Stimulated activated CD4-positive, alpha-beta T cell treated with anti-CD3 and anti-CD28 coated beads, Interleukin-1b, Interleukin-23, amount 100 ng/mL, for 1 hour (primary cell): ENCODE results near the gene DOLK.

Experiments used
- DNase-seq, 2 donors: peaks; one replicate each; pipeline ENCODE4 v3.0.0-alpha.2; 2020; ENCODE audit warnings: low read depth in 2 of 2

Gene DOLK

DNA sequence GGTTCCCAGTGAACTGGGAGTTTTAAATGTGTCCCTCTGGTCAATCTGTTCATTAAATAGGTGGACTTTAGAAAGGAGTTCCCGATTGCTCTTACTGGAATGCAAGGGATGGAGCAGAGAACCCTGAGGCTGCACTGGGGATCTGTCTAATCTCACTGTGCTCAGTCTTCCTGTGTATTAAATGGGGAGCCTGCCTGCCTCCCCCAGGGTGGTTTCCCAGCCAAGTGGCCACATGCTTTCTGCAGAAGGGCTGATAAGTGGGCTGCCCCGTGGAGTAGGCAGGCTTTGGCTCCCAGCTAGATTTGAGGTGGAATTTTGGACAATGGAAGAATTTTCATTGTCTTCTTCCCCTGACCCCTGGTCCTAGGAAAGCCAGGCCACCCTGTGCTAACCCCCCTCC, 40.7 kb downstream of the DOLK start:
- no peak for DNase-seq

DNA sequence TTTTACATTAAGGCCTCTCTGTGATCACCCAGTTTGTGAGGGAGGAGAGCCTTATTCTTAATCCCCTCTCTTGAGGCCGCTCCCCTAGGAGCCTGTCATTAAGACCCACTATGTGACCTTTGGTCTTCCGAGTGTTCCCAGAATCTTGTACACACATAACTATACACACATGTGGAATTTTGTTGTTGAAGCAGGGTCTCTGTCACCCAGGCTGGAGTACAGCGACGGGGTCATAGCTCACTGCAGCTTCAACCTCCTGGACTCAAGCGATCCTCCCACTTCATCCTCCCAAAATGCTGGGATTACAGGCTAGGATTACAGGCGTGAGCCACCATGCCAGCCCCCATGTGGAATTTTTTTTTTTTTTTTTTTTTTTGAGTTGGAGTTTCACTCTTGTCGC, 41.4 kb downstream of the DOLK start:
- no peak for DNase-seq

DNA sequence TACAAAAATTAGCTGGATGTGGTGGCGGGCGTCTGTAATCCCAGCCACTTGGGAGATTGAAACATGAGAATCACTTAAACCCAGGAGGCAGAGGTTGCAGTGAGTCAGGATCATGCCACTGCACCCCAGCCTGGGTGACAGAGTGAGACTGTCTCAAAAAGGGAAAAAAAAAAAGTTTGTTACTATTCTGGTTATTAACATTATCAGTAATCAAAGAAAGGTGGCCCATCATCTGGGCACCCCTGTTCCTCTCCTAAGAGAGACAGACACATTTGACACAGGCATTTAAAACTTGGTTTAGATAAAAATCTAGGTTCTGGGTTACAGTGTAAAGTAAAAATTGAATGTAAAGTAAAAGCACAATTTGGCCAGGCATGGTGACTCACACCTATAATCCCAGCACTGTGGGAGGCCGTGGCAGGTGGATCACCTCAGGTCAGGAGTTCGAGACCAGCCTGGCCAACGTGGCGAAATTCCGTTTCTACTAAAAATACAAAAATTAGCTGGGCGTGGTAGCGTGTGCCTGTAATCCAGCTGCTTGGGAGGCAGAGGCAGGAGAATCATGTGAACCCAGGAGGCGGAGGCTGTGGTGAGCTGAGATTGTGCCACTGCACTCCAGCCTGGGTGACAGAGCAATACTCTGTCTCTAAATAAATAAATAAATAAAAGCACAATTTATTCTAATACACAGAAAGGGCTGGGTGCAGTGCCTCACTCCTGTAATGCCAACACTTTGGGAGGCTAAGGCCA, 43.4 kb downstream of the DOLK start:
- DNase-seq: no peak

DNA sequence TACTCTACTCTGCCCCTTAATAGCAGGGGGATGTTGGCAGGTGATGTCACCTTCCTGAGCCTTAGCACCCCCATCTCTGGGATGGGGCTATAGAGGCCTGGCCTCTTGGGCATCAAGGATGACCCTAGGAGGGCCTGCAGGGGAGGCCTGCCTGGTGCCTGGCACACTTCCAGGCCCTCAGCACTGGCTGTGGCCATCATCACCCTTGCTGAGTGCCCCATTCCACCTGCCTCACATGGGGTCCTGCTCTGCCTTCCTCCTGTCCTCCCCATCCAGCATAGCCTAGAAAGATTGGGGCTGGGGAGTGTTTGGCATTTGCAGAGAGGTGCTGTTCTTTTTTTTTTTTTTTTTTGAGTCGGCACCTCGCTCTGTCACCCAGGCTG, 44.3 kb downstream of the DOLK start:
- DNase-seq: no peak

DNA sequence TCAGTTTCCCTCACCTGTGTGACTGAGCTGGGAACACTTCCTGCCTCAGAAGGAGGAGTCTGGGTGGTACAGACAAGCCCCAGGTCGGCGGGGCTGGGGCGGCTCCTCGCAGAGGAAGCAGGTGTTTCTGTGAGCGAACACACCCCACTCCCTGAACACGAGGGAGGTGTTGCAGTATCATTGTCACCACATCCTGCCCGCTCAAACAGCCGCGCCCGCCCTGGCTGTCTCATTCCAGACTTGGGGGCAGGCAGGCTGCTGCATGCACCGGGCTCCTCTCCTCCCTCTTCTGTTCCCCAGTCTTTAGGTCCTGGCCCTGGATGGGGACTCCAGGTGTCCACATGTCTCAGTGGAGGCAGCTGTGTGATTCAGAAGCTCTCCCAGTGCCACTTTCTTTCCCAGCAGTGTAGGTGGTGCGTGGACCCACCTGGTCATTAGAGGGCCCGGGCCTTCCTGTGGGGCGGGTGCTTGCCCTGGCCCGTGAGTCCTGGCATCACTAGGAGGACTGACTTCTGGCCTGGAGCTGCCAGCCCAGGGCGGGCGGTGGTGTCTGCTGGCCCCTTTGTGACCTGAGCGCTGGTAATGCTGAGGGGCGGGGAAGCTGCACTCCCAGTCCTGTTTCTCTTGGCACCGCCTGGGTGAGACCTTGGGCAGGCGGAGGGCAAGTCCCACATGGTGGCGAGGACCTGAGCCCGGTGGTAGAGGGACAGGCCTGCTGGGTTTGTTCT, 44.9 kb downstream of the DOLK start:
- DNase-seq: peak; percentile 52 to 70

DNA sequence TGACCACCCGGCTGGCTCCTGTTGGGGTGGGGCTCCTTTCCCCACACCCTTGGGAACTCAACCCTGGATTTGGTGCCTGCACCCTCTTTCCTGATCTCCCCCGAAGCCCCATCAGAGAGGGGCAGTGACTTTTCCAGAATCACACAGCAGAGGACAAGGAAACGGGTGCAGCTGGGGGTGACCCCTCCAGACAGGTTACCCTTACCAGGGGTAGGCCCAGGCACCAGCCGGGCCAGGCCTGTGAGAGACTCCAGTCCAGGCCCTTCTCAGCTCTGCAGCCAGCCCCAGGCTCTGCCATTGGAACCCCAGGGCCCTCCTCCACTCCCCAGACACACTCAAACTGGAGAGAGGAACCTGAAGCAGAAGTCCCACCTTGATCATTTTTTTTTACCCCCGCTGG, 45.6 kb downstream of the DOLK start:
- no peak for DNase-seq

- DNase-seq: no peak
Observed at GRCh38 chr9:128901379-128901778, 46.0 kb downstream of the DOLK start.

DNA sequence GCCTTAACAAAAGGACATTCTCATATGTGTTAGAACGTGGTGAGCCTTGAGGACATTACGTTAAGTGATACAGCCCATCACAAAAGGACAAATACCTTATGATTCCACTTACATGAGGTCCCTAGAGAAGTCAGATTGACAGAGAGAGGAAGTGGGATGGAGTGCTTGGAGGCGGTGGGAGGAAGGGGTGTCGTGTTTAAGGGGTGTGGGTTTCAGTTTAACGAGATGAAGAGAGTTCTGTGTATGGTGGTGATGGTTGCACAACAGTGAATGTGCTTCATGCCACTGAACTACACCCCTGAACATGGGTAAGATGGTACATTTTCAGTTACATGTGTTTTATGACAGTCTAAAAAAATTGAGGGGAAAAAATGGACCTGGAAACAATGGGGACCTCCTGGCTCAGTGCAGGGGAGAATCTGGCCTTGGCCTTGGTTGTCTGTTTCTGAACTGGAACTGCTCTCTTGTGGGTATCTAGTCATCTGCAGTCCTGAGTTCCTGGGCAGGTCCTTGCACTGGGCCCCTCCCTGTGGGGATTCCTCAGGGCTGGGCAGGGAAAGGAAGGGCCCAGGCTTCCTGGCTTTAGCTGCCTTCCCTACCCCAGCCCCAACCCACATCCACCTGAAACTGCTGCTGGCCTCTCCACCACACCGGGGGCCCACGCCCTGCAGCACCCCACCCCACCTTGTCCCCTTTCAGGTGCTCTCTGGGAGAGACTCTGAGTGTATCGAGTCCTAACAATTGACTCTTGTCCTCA, 47.7 kb downstream of the DOLK start:
- no peak for DNase-seq

DNA sequence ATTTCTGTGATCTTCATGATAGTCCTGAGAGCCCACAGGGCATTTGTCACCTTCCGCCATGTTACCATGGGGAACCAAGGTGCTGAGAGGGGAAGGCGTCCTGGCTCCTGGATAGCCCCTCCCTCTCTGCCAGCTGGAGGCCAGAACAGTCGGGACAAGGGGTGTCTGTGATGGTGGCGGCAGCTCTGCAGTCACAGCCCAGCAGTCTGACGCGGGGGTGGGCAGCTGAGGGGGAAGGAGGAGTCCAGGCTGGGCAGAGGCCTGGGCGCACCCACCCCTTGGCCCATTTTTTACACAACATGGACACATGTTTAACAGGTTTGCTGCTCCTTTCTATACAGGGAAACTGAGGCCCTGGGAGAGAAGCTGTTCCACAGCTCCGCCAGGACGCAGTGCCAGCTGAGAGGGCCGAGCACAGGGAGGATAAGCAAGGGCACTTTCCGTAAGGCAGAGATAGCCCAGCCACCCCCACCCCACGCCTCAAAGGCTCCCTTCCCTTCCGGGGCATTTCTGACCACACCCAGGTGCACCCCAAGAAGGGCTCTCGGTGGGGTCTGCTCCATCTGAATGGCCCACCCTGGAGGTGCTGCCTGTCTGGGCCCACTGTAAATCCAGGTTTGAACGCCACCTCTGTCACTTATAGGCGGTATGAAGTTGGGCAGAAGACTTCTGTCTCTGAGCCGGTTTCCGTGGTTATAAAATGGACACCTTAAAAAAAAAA, 48.4 kb downstream of the DOLK start:
- DNase-seq: no peak

- DNase-seq: no peak
Observed at GRCh38 chr9:128898382-128898781, 49.0 kb downstream of the DOLK start.

- DNase-seq: no peak
Observed at GRCh38 chr9:128895556-128895955, 51.8 kb downstream of the DOLK start.
